Measurements from ENCODE around the gene AMPH.

The AMPH gene

DNA sequence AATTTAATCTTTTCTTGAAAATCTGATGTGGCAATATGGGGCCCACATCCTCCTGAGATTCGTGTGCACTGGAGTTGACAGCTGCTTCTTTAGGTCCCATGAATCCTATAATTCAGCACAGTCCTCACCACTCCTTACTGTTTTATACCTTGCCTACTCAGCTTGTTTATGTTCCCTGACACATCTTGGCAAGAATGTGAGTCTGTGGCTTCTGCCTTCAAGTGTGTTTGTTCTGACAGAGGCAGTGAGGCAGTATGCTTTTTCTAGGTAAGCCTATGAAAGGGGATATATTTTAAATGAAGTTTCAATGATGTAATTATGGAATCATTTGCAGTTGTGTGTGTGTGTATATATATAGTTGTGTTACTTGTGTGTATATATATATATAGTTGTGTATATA, 106.4 kb downstream of the AMPH start:
- no peaks in the 10 kb centered on the region for H3K79me2 ChIP-seq (ENCODE audit: insufficient read depth, low read depth)
- TF ChIP-seq, protein P1, sequence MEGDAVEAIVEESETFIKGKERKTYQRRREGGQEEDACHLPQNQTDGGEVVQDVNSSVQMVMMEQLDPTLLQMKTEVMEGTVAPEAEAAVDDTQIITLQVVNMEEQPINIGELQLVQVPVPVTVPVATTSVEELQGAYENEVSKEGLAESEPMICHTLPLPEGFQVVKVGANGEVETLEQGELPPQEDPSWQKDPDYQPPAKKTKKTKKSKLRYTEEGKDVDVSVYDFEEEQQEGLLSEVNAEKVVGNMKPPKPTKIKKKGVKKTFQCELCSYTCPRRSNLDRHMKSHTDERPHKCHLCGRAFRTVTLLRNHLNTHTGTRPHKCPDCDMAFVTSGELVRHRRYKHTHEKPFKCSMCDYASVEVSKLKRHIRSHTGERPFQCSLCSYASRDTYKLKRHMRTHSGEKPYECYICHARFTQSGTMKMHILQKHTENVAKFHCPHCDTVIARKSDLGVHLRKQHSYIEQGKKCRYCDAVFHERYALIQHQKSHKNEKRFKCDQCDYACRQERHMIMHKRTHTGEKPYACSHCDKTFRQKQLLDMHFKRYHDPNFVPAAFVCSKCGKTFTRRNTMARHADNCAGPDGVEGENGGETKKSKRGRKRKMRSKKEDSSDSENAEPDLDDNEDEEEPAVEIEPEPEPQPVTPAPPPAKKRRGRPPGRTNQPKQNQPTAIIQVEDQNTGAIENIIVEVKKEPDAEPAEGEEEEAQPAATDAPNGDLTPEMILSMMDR (conservative IDR thresholded peaks at IDR 0.05; ENCODE audit: low read depth, low read length) = no peak
- H4K20me1 ChIP-seq (ENCODE audit: insufficient read depth) = no peaks in the 10 kb centered on the region
- H3K4me3 ChIP-seq (IDR thresholded peaks at IDR 0.05; ENCODE audit: insufficient read depth, low read depth, low read length) = no peak overlapping the region
- H3K27me3 ChIP-seq (ENCODE audit: insufficient read depth, low read depth) = no peaks in the 10 kb centered on the region
- H3K27ac ChIP-seq = no peak overlapping the region
- H3K4me2 ChIP-seq = no peak overlapping the region
- H3K4me1 ChIP-seq (ENCODE audit: low read depth, poor library complexity, severe bottlenecking) = no peaks in the 10 kb centered on the region
- no peak overlapping the region for H3K9ac ChIP-seq
- H2AFZ ChIP-seq (ENCODE audit: low read depth) = no peak overlapping the region
- H3K36me3 ChIP-seq (ENCODE audit: insufficient read depth) = no peaks in the 10 kb centered on the region

DNA sequence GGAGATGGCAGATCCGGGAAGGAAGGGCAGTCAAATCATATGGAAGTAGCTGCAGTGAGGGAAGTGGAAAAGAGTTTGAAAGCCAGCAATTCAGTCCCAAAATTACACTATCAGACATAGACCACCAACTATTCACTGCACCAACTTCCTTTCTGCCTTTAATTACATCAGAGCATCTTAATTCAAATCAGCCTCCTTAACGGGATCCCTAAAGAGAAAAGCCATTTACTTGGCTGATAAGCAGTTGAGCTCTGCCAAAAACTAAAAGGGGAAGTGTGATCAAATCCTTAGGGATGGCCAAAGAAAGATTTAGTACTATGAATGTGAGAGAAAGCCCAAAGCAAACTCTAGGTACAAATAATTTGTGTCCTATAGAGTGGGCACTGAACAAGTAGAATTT, 110.4 kb downstream of the AMPH start:
- Histone ChIP-seq H3K4me1 (ENCODE audit: low read depth, poor library complexity, severe bottlenecking) (no peaks in the 10 kb centered on the region), H3K36me3 (ENCODE audit: insufficient read depth) (no peaks in the 10 kb centered on the region), H4K20me1 (ENCODE audit: insufficient read depth) (no peaks in the 10 kb centered on the region), H3K4me3 (IDR thresholded peaks at IDR 0.05; ENCODE audit: insufficient read depth, low read depth, low read length) (no peak overlapping the region), H3K27me3 (ENCODE audit: insufficient read depth, low read depth) (no peaks in the 10 kb centered on the region), H3K79me2 (ENCODE audit: insufficient read depth, low read depth) (no peaks in the 10 kb centered on the region), H3K9ac (no peak overlapping the region), H3K27ac (no peak overlapping the region), H3K4me2 (no peak overlapping the region), H2AFZ (ENCODE audit: low read depth) (no peak overlapping the region)
- TF ChIP-seq, protein P1 (conservative IDR thresholded peaks at IDR 0.05; ENCODE audit: low read depth, low read length) = no peak

DNA sequence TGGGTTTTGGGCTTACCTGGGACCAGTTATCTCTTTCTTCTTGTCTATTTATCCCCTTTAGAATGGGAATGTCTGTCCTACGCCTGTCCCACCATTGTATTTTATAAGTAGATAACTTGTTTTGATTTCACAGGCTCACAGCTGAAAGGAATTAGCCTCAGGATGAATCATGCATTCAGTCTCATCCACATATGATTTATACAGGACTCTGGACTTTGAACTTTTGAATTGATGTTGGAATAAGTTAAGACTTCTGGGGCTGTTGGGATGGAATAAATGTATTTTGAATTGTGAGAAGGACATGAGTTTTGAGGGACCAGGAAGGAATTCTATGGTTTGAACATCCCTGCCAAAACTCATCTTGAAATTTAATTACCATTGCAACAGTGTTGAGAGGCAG, 112.6 kb downstream of the AMPH start:
- Histone ChIP-seq H3K79me2 (ENCODE audit: insufficient read depth, low read depth) (no peaks in the 10 kb centered on the region), H3K4me2 (no peak overlapping the region), H3K36me3 (ENCODE audit: insufficient read depth) (no peaks in the 10 kb centered on the region), H2AFZ (ENCODE audit: low read depth) (no peak overlapping the region), H3K27me3 (ENCODE audit: insufficient read depth, low read depth) (no peaks in the 10 kb centered on the region), H3K4me3 (IDR thresholded peaks at IDR 0.05; ENCODE audit: insufficient read depth, low read depth, low read length) (no peak overlapping the region), H3K27ac (no peak overlapping the region), H3K9ac (no peak overlapping the region), H4K20me1 (ENCODE audit: insufficient read depth) (no peaks in the 10 kb centered on the region), H3K4me1 (ENCODE audit: low read depth, poor library complexity, severe bottlenecking) (no peaks in the 10 kb centered on the region)
- TF ChIP-seq, protein P1 (conservative IDR thresholded peaks at IDR 0.05; ENCODE audit: low read depth, low read length) = no peak

DNA sequence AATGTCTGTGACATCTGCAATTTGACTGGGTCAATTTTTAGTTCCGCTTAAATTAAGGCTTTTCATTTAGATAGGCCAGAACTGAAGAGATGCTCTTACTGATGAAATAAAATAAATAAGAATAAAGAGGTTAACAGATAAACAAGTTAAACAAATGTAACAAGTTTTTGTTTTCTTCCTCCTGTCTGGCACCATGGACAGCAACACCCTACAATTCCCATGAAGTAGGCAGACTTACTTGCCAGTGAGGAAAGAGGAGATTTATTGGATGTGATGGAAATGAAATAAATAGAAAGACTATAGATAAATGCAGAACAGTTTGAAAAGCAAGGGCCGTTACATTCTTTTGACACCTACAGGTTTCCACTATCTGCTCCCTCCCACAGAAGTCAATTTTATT, 118.5 kb downstream of the AMPH start:
- Histone ChIP-seq H2AFZ (ENCODE audit: low read depth) (no peak overlapping the region), H3K79me2 (ENCODE audit: insufficient read depth, low read depth) (no peaks in the 10 kb centered on the region), H3K27me3 (ENCODE audit: insufficient read depth, low read depth) (no peaks in the 10 kb centered on the region), H3K4me1 (ENCODE audit: low read depth, poor library complexity, severe bottlenecking) (no peaks in the 10 kb centered on the region), H3K4me3 (IDR thresholded peaks at IDR 0.05; ENCODE audit: insufficient read depth, low read depth, low read length) (no peak overlapping the region), H3K36me3 (ENCODE audit: insufficient read depth) (no peaks in the 10 kb centered on the region), H3K9ac (no peak overlapping the region), H3K4me2 (no peak overlapping the region), H4K20me1 (ENCODE audit: insufficient read depth) (no peaks in the 10 kb centered on the region), H3K27ac (no peak overlapping the region)
- TF ChIP-seq, protein P1 (conservative IDR thresholded peaks at IDR 0.05; ENCODE audit: low read depth, low read length) = no peak

DNA sequence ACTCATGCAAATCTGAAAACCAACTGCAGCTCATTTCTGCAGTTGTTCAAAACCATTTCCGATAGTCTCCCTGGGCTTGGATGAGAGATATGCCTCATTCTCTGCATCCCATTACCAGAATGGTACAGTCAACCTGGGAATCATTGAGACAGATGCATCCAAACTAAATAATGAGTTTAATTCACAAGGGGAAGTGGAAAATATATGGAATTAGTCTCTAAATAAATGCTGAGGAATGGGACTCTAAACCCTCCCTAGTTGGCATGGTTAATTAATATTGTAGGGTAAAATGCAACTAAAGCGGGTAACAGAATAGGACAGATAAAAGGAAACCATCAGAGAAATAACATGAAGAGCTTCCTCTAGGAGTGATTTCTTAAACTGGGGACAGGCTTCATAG, 118.9 kb downstream of the AMPH start:
- Histone ChIP-seq H3K79me2 (ENCODE audit: insufficient read depth, low read depth) (no peaks in the 10 kb centered on the region), H4K20me1 (ENCODE audit: insufficient read depth) (no peaks in the 10 kb centered on the region), H3K27ac (no peak overlapping the region), H2AFZ (ENCODE audit: low read depth) (no peak overlapping the region), H3K9ac (no peak overlapping the region), H3K4me2 (no peak overlapping the region), H3K36me3 (ENCODE audit: insufficient read depth) (no peaks in the 10 kb centered on the region), H3K4me1 (ENCODE audit: low read depth, poor library complexity, severe bottlenecking) (no peaks in the 10 kb centered on the region), H3K4me3 (IDR thresholded peaks at IDR 0.05; ENCODE audit: insufficient read depth, low read depth, low read length) (no peak overlapping the region), H3K27me3 (ENCODE audit: insufficient read depth, low read depth) (no peaks in the 10 kb centered on the region)
- TF ChIP-seq, protein P1 (conservative IDR thresholded peaks at IDR 0.05; ENCODE audit: low read depth, low read length) = no peak
